Skin epidermis (tissue), 12 donors: ENCODE measurements around the gene FLACC1.

Experiments used
- H3K27ac ChIP-seq, 21 experiments: fragments of 200-600 bp; sonication (generic) in 11 of 21; one replicate each; pipeline ENCODE4 v1.5.0; 2020; ENCODE audit warnings: mild to moderate bottlenecking in 3 of 21, inconsistent platforms in 2 of 21, moderate library complexity in 2 of 21
- H3K4me3 ChIP-seq, 7 experiments: fragments of 200-600 bp; sonication (generic) in 2 of 7; one replicate each; pipeline ENCODE4 v1.5.0; 2020; ENCODE audit warnings: inconsistent platforms in 2 of 7, mild to moderate bottlenecking in 2 of 7, moderate library complexity in 1 of 7

FLACC1 gene

DNA sequence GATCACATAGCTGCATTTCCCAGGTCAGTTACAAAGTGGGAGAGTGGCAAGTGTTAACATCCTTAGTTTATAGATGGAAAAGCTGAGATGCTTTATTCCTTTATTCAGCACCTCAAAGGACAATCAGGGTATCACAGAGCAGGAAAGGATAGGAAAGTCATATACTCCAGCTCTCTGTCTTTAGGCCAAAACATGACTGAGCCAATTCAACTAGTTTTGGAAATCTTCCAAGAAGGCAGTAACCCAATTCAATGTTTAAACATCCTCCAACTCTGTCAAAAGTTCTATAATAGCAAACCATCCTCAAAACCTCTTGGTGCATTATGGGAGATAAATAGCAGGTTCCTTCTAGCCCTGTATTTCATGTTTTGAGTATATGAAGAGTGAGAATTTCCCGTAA is 71.6 kb downstream of the FLACC1 start:
- no peak overlapping the region for H3K27ac ChIP-seq

DNA sequence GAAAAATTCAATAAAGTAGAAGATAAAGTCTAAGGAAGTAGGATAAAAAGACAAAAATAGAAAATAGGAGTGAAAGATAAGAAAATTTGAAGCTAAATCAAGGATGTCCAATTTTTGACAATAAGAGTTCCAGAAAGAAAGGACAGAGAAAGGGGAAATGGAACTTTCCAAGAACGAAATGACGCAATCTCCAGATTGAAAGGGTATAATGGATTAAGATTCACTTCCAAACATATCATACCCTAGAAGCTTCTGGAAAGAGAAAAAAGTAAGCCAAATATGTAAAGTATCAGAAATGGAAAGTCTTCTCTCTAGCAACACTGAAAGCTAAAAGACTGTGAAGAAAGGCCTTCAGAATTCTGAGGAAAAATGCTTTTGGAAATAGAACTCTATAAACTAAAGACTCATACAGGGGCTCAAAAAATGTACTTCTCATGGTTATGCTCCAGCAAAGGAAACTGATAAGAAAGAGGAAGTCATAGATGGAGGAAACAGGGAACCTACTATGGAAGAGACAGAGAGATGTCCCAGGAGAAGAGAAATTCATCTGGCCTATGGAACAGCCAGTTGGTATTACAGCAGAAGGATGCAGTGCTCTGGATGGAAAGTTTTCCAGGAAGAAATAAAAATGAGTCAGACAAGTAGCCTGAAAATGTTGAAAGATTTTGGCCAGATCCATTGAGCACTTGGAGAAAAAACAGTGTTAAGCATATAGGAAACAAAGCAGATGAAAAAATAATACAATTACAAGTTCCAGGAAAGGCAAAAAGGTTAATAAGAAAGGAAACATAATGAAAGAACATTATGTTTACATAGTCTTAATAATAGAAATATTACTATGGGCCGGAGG is 76.7 kb downstream of the FLACC1 start:
- no peak overlapping the region for H3K4me3 ChIP-seq
- no peak overlapping the region for H3K27ac ChIP-seq

More for the DNA sequence above, 71.6 kb downstream of the FLACC1 start:
- H3K4me3 ChIP-seq = no peak overlapping the region

DNA sequence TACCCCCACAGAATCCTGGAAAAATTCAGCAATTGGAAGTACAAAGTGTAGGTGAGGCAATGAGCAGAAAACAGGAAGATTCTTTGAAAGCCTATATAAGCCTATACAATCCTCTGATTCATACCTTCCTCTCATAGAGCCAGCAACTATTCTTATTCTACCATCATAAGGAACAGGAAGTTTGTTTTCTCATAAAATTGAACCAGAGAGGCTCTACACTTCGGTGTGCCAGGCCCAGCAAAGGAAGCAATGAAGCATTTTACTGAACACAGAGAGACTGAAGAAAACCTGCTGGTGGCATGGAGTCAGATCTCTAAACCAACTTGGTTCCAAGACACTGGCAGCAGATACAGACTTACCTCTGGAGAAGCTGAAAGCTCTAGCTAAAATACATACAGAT is 78.1 kb downstream of the FLACC1 start:
- Histone ChIP-seq H3K4me3 (no peak overlapping the region), H3K27ac (no peak overlapping the region)

DNA sequence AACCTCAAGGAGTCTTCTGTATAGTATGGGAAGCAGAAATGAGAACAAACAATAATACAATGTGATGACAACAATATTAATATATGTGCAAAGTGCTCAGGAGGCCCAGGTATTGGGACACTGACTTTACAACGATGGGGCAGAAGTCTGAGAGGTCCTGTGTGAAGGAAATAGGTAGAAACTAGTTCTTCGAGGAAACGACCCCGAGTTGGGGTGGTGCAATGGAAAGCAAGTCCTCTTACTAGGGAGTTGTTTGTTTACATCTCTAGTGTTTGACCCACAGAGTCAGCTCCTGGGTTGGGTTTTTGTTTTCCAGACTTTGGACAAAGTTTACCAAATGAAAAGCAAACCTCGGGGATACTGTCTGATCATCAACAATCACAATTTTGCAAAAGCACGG is 80.6 kb downstream of the FLACC1 start:
- no peak overlapping the region for H3K4me3 ChIP-seq
- no peak overlapping the region for H3K27ac ChIP-seq

DNA sequence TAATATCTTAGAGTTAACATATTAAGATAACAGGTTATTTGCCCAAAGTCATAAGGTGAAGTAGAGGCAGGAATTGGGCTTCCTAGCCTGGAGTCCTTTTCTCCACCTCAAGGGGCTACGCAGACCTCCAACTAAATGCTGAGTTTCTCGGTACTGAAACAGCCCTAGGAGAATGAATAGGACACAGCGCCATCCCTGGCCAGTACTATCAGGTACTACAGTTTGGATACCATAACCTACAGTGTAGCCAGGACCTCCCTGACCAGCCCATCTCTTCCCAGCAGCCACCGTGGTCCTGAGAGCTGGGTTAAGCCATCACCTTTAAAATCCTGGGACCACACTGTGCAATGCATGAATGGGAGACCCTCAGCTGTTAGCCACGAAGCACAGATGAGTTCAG is 81.2 kb downstream of the FLACC1 start:
- Histone ChIP-seq H3K4me3 (no peak overlapping the region), H3K27ac (no peak overlapping the region)

DNA sequence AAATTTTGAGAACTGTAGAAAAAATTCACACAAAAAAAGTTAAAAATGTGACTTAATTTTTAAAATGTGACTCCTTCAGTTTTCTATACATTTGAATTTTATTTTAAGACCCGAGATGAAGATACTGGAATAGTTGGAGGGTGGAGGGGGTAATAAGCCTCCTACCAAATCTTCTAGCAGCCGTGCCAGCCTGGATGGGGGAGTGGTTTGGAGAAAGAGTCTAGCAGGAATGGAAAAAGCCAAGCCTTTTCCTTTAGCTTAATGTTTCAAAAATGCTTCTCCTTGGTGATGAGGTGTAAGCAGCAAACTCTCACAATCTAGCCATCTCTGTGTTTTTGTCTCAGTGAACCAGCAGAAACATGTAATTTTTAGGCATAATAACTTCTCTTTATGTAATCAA is 82.1 kb downstream of the FLACC1 start:
- no peak overlapping the region for H3K4me3 ChIP-seq
- no peak overlapping the region for H3K27ac ChIP-seq

DNA sequence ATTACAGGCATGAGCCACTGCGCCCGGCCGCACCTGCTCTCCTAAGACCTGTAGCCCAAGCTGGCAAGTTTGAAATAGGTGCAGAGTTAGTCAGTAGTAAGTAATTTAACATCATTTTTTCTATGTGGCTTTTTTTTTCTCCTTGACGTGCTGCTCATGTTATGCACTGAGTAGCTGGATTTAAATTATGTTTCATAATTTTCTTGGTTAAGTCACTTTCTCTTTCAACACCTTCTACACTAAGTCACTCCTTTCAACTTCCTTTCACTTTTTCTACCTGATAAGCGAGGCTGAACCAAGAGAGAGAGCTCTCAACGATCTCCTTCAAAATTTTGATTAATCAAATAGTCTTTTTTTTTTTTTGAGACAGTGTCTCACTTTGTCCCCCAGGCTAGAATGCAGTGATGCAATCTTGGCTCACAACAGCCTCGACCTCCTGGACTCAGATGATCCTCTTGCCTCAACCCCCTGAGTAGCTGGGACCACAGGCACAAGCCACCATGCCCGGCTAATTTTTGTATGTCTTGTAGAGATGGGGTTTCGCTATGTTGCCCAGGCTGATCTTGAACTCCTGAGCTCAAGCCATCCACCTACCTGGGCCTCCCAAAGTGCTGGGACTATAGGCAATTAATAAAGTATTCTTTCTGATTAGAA is 83.7 kb downstream of the FLACC1 start:
- Histone ChIP-seq H3K27ac (no peak overlapping the region), H3K4me3 (no peak overlapping the region)

DNA sequence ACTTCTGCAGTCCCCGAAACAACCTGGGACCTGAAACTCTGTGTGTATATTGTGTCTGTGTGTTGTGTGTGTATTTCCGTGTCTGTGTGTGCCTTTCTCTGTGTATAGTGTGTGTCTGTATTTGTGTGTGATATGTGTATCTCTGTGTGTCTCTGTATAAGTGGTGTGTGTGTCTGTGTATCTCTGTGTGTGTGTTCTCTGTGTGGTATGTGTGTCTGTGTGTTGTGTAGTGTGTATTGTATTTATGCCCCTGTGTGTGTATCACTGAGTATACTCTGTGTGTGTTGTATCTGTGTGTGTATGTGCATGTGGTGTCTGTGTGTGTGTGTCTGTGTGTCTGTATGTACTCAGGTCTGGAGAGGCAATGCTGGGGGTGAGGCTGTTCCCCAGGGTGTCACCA is 85.2 kb downstream of the FLACC1 start:
- no peak overlapping the region for H3K27ac ChIP-seq
- no peak overlapping the region for H3K4me3 ChIP-seq

DNA sequence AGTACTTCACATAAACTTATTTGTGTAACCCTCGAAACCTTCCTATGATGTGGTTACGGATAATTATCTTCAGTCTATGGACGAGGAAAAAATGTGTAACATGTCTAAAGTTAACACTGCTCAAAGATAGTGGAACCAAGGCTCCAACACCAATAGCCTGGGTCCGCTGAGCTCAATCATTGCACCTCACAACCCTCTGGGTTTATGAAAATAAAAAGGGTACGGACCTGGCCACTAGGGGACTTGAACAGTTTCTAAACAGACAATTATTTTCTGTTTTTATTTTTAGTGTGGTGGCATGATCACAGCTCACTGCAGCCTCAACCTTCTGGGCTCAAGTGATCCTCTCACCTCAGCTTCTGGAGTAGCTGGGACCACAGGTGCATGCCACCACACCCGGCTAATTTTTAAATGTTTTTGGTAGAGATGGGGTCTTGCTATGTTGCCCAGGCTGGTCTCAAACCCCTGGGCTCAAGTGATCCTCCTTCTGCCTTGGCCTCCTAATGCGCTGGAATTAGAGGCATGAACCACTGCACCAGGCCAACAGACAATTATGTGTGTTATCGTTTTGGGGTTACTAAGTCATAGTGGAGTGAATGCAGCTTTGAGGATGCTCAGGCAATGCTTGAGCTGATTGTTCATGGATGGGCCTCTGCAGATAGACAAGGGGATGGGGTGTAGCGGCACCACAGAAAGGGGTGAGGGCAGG is 86.7 kb downstream of the FLACC1 start:
- no peak overlapping the region for H3K4me3 ChIP-seq
- H3K27ac ChIP-seq = no peak overlapping the region

DNA sequence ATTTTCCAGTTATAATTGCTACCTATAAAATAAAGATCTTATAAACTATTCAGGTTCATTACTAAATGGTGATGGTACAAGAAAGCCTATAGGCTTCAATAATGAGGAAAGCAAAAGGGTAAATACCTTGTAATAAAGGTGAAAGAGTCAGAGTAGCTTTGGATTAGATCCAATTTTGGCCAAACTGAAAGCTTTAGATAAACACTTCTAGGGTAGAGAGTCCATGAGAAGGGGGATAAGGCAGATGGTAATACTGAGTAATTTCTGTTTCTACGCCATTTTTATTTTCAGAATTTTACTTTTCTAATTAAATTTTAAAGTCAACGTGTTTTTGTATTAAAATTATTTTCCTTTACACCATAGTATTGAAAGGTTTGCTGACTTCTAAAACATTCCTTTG is 87.4 kb downstream of the FLACC1 start:
- Histone ChIP-seq H3K27ac (no peak overlapping the region), H3K4me3 (no peak overlapping the region)

DNA sequence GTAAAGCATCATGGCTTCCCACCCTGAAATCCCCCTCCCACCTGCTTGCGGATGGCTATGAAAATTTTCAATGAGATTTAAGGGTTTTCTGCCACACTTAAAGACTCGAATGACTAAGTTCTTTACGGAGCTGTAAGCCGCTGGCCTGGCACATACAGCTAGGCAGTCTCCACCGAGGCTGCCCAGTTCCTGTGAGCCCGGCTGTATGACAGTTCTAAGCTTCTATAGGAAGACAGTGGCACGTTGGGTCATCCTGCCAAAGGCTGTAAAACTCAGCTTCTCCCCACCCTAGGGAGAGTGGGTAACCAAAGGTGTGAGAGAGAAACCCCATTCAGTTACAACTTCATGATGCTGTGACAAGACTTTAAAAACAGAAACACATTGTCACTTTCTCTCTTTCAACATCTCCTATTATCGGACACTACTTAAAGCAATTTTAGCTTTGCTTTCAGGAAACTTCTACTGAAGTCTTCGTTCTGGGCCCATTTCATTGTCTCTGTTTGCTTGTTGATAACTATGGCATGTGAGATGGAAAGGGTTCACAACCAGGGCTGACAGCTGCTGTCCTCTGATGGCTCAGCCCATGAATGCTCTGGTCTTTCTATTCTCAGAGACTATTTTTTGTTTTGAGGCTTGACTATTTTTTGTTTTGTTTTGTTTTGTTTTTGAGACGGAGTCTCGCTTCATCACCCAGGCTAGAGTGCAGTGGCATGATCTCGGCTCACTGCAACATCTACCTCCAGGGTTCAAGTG is 89.7 kb downstream of the FLACC1 start:
- no peak overlapping the region for H3K27ac ChIP-seq
- no peak overlapping the region for H3K4me3 ChIP-seq

DNA sequence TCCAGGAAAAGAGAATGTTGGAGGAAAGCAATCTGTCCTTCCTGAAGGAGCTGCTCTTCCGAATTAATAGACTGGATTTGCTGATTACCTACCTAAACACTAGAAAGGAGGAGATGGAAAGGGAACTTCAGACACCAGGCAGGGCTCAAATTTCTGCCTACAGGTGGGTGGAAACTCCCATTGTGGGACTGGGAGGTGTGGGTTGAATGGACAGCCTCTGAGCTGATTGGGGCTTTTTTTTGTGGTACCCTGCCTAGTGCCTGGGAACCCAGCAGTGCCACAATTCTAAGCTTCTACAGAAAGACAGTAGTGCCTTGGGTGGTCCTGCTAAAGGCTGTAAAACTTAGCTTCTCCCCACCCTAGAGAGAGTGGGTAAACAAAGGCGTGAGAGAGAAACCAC is 90.5 kb downstream of the FLACC1 start:
- Histone ChIP-seq H3K4me3 (no peak overlapping the region), H3K27ac (peak overlapping the region in 1 of 21 experiments; percentile 34)

DNA sequence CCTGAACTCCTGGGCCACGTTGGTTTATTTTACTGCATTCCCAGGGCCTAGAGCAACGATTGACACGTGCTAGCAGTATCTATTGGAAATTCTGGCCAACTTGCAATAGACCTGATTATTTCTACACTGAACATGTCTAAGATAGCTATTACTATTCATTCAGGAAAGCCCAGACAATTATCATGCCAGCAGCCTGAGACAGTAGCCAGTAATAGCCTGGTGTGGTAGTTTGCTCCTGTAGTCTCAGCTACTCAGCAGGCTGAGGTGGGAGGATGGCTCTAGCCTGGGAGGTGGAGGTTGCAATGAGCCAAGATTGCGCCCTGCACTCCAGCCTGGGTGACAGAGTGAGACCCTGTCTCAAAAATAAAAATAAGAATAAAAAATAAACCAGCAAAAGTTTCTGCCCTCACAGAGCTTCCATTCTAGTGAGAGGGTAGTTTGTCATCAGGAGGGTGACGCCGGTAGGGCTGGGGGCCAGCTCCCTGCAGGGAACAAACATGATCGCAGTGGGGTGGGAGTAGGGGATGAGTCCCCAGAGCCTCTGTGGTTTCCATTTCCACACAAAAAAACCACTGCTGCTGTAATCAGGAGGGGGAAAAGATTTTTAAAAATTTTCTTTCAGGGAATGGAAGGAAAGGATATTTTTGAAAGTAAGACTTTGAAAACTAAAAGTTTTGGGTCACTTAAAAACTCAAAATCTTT is 92.5 kb downstream of the FLACC1 start:
- Histone ChIP-seq H3K27ac (no peak overlapping the region), H3K4me3 (no peak overlapping the region)

DNA sequence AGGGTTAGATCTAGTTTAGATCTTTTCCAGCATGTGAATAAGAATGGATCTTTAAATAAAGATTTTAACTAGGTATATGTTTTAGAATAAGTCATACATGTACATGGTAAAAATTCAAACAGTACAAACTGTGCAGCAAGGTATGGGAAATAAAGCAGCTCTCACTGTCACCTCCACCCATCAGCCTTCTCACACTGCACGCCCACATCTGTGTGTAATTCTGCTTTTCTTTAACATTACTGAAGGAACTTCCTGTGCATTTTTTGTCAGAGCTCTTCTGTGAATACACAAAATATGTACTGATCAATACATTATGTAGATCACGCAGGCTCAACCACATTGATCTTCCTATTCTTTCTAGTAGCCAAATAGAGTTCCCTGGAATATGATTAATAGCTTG is 93.4 kb downstream of the FLACC1 start:
- Histone ChIP-seq H3K27ac (peak overlapping the region in 1 of 21 experiments; percentile 96), H3K4me3 (no peak overlapping the region)

DNA sequence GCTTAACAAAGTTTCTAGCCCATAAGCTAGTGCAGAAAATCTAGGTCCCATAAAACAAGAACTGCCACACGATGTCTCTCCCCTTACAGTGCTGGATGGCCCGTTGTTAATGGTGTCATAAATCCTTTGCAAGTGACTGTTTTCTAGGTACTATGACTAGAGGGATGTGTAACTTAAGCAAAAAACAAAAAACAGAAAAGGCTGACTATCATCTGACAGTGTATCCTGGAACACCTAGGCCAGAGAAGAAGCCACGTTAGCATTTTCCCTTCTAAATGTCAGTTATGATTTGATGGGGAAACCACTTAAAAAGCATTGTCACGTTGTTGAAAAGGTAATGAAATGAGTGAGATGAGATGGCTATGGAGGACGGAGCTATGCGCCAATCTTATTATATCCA is 94.4 kb downstream of the FLACC1 start:
- no peak overlapping the region for H3K4me3 ChIP-seq
- peak overlapping the region in 3 of 21 experiments; percentile 35 to 96 (median 95) for H3K27ac ChIP-seq

DNA sequence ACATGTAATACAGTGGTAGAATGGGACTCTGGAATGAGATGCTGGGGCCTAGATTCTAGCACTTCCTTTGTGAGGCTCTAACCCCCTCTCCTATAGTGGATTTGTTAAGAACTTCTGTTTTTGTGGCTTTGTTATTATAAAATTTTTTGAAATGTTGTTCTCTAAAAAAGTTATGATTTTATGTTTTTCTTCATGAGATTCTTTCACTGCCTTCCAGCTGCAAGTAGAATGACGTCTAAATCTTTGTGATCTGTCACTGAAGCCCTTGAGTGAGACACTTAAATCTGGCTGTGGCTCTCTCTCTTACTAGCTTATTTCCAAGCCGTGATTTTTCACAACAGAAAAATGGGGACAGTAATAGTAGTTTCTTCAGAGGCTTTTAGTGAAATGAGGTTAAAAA is 95.2 kb downstream of the FLACC1 start:
- Histone ChIP-seq H3K27ac (peak overlapping the region in 13 of 21 experiments; percentile 28 to 97 (median 91)), H3K4me3 (peak overlapping the region; percentile 22 to 42 (median 29))

DNA sequence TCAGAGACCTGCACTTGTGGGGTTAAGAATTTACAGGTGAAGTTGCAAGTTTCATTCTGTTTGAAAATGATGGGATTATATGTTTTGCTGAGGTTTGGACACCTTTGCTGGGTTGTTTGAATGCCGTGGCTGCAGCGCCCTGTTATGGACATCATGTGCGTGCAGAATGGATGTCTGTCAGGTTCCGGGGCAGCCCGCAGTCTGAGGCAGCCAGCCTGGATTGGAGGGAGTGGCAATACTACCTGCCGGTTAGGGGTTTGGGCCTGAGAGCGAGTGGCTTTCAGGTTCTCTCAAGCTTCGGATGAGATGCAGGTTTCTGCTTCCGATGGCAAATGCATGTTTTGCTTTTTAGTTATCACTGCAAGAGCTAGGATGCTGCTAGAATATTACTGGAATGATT is 95.7 kb downstream of the FLACC1 start:
- Histone ChIP-seq H3K4me3 (peak overlapping the region; percentile 22 to 42 (median 29)), H3K27ac (peak overlapping the region in 13 of 21 experiments; percentile 28 to 97 (median 91))

DNA sequence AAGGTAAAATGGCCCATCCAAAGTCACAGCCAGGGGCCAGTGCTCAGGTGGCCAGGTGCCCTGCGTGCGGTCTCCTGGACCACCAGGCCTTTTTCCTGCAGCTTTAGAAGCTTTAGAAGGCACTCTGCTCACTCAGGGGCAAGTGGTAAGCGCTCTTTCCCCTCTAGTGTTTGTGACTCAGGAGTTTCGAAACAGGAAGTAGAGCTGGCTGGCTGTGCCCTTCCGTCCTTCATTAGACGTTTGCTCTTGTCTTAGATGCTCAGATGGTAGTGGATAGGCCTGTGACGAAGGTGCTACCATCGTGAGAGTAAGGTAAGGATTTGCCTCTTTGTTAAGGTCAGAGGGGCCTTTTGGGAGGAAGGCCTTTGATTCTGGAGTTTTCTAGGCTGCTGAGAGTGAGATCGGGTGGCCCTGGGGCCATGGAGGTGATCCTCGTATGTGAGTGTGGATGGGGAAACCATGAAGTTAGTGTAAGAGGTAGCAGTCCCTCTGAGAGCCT is 96.8 kb downstream of the FLACC1 start, which contains the start of gene CASP8:
CASP8 (plus strand) TSS at position 235 of the 499 bp plus-strand sequence. CDS start 5,951 bp downstream, outside the sequence.
- H3K4me3 ChIP-seq = peak within 1 kb of the TSS; percentile 22 to 53 (median 29)
- H3K27ac ChIP-seq = peak within 1 kb of the TSS in 20 of 21 experiments; percentile 3 to 97 (median 88)
